Smooth muscle cell (in vitro differentiated cells): Measurements from ENCODE around the gene CCDC68. TPM values are rescaled to one million over a fixed set of nuclear protein-coding genes. Genes with fewer than 3 reads are reported as not detected.

Experiments used
- DNase-seq: peaks from one replicate; lab custom pipeline; 2025; ENCODE audit not compliant: unreplicated experiment; lab: John Stamatoyannopoulos, UW
- H2AFZ ChIP-seq: fragments of 200-600 bp; sonication (generic); 2 replicates; pipeline ENCODE4 v1.6.0; 2016; ENCODE audit warnings: antibody characterized with exemption, low read depth, mild to moderate bottlenecking
- H3F3A ChIP-seq: fragments of 200-600 bp; sonication (generic); 2 replicates; pipeline ENCODE4 v1.6.0; 2017; ENCODE audit warnings: antibody characterized with exemption, low read depth
- H3K27ac ChIP-seq: fragments of 200-600 bp; sonication (generic); 2 replicates; pipeline ENCODE4 v1.5.1; 2016; ENCODE audit warnings: low read depth, mild to moderate bottlenecking
- H3K27me3 ChIP-seq: fragments of 200-600 bp; sonication (generic); 2 replicates; pipeline ENCODE4 v1.6.1; 2016; ENCODE audit warnings: low read depth, mild to moderate bottlenecking
- H3K36me3 ChIP-seq: fragments of 200-600 bp; sonication (generic); 2 replicates; pipeline ENCODE4 v1.5.1; 2016; ENCODE audit warnings: low read depth
- H3K4me1 ChIP-seq: fragments of 200-600 bp; sonication (generic); 2 replicates; pipeline ENCODE4 v1.5.1; 2016; ENCODE audit warnings: low read depth
- H3K4me2 ChIP-seq: fragments of 200-600 bp; sonication (generic); 2 replicates; pipeline ENCODE4 v1.6.0; 2016; ENCODE audit warnings: mild to moderate bottlenecking
- H3K4me3 ChIP-seq: fragments of 200-600 bp; sonication (generic); 2 replicates; pipeline ENCODE4 v1.5.1; 2016; ENCODE audit warnings: mild to moderate bottlenecking
- H3K79me2 ChIP-seq: fragments of 200-600 bp; sonication (generic); 2 replicates; pipeline ENCODE4 v1.6.0; 2016; ENCODE audit warnings: low read depth, mild to moderate bottlenecking
- H3K9ac ChIP-seq: fragments of 200-600 bp; sonication (generic); 2 replicates; pipeline ENCODE4 v1.6.0; 2016; ENCODE audit warnings: low read depth
- H3K9me3 ChIP-seq: fragments of 200-600 bp; sonication (generic); replicated peaks from 2 replicates; pipeline ENCODE4 v1.5.1; 2016; ENCODE audit warnings: low read depth
- H4K20me1 ChIP-seq: fragments of 200-600 bp; sonication (generic); 2 replicates; pipeline ENCODE4 v1.6.0; 2016; ENCODE audit warnings: low read depth
- WGBS: methylation state at CpG from one replicate; pipeline ENCODE4 v1.1.7; 2016; ENCODE audit warnings: low lambda C conversion rate; 5-methylcytosine and 5-hydroxymethylcytosine counted together
- polyA plus RNA-seq: library from polyadenylated mRNA; unstranded; fragments of >200 nt; fragmentation: Nextera tagmentation; extraction: Ambion mirVana; gene quantifications from 2 replicates; pipeline ENCODE4 v1.2.1, GENCODE V29; 2016
- total RNA-seq: library from RNA; depleted of rRNA; stranded (reverse); fragments of >200 nt; gene quantifications from 2 replicates; pipeline ENCODE4 v1.2.3, GENCODE V29; 2014
- TF ChIP-seq, protein P1 (sequence below): fragments of 200-600 bp; sonication (generic); IDR thresholded peaks from 2 replicates; pipeline ENCODE4 v1.5.1; 2017; ENCODE audit warnings: borderline replicate concordance, mild to moderate bottlenecking, antibody characterized with exemption; ENCODE audit not compliant: insufficient read depth, poor library complexity, severe bottlenecking

CCDC68 gene
- total and polyA plus RNA-seq, 2 experiments from 2014 or later = 4.8 to 6.2 TPM

GRCh38 chr18:54957996-54958395 lies 1.3 kb downstream of the CCDC68 start:
- Histone ChIP-seq H3K27ac (no peak overlapping the region), H3K4me1 (no peaks in the 10 kb centered on the region), H3K79me2 (no peaks in the 10 kb centered on the region), H3K9me3 (no peaks in the 10 kb centered on the region), H3K4me2 (peak overlapping the region; percentile 86), H4K20me1 (no peaks in the 10 kb centered on the region), H3K9ac (no peak overlapping the region), H3K27me3 (no peaks in the 10 kb centered on the region), H2AFZ (no peak overlapping the region), H3K4me3 (peak overlapping the region; percentile 53), H3K36me3 (no peaks in the 10 kb centered on the region), H3F3A (peaks cover 9% of the 10 kb centered on the region)
- no peak for DNase-seq
- 65% methylated on average over 5 of the region's 5 CpGs for WGBS
- TF ChIP-seq, protein P1, sequence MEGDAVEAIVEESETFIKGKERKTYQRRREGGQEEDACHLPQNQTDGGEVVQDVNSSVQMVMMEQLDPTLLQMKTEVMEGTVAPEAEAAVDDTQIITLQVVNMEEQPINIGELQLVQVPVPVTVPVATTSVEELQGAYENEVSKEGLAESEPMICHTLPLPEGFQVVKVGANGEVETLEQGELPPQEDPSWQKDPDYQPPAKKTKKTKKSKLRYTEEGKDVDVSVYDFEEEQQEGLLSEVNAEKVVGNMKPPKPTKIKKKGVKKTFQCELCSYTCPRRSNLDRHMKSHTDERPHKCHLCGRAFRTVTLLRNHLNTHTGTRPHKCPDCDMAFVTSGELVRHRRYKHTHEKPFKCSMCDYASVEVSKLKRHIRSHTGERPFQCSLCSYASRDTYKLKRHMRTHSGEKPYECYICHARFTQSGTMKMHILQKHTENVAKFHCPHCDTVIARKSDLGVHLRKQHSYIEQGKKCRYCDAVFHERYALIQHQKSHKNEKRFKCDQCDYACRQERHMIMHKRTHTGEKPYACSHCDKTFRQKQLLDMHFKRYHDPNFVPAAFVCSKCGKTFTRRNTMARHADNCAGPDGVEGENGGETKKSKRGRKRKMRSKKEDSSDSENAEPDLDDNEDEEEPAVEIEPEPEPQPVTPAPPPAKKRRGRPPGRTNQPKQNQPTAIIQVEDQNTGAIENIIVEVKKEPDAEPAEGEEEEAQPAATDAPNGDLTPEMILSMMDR = no peak

DNA sequence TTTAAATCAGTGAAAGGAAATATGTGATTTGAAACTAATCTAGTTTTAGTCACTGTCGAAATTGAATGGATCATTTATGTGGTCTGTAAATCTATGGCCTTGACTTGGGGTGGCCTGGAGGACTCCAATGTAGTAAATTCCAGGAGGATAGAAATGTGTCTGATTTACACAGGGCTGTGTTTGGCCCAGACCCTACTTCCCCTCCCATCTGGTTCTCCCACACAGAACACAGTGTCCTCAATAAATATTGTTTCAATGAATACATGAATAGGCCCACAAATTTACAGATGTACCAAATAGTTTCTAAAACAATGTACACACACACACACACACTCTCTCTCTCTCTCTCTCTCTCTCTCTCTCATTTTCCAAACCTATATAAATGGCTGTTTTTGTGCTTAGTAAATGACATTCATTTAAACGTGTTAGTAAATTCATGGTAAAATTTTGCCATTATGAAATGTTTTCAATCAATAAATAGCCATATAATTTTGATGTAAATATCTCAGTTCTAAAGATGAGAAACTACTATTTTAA lies 1.9 kb downstream of the CCDC68 start:
- DNase-seq = no peak
- Histone ChIP-seq H3K4me3 (peak overlapping the region; percentile 53), H3K9ac (no peak overlapping the region), H3K79me2 (no peaks in the 10 kb centered on the region), H3K27ac (no peak overlapping the region), H4K20me1 (no peaks in the 10 kb centered on the region), H2AFZ (no peak overlapping the region), H3K36me3 (no peaks in the 10 kb centered on the region), H3K27me3 (no peaks in the 10 kb centered on the region), H3K9me3 (no peaks in the 10 kb centered on the region), H3K4me1 (no peaks in the 10 kb centered on the region), H3K4me2 (peak overlapping the region; percentile 86), H3F3A (peaks cover 9% of the 10 kb centered on the region)
- WGBS = 79% methylated on average over 2 of the region's 2 CpGs
- TF ChIP-seq, protein P1 = no peak

DNA sequence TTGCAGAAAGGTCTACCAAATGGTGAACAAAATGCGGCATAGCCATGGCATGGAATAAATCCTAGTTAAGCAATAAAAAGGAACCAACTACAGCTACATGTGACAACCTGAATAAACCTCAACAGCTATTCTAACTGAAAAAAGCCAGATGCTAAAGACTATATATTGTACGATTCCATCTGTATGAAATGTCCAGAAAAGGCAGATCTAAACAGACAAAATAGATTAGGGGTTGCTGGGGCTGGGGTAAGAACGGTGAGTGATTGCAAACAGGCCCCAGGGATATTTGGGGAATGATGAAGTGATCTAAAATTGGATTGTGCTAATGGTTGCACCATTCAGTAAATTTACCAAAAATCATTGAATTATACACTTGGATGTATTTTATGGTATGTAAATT lies 2.8 kb downstream of the CCDC68 start:
- H3K9ac ChIP-seq = no peak overlapping the region
- no peaks in the 10 kb centered on the region for H3K9me3 ChIP-seq
- no peak overlapping the region for H3K27ac ChIP-seq
- TF ChIP-seq, protein P1 = no peak
- H4K20me1 ChIP-seq = no peaks in the 10 kb centered on the region
- H3K36me3 ChIP-seq = no peaks in the 10 kb centered on the region
- H3K4me2 ChIP-seq = no peak overlapping the region
- H3K27me3 ChIP-seq = no peaks in the 10 kb centered on the region
- H3F3A ChIP-seq = peaks cover 4% of the 10 kb centered on the region
- no peak overlapping the region for H3K4me3 ChIP-seq
- WGBS = 81% methylated on average over 3 of the region's 3 CpGs
- no peak overlapping the region for H2AFZ ChIP-seq
- H3K4me1 ChIP-seq = no peaks in the 10 kb centered on the region
- DNase-seq = no peak
- no peaks in the 10 kb centered on the region for H3K79me2 ChIP-seq

GRCh38 chr18:54952026-54952425 lies 7.2 kb downstream of the CCDC68 start:
- Histone ChIP-seq H3K27me3 (no peaks in the 10 kb centered on the region), H3K36me3 (no peaks in the 10 kb centered on the region), H3K4me3 (no peak overlapping the region), H3K27ac (no peak overlapping the region), H3K4me1 (no peaks in the 10 kb centered on the region), H4K20me1 (no peaks in the 10 kb centered on the region), H2AFZ (no peak overlapping the region), H3K9ac (no peak overlapping the region), H3F3A (no peaks in the 10 kb centered on the region), H3K4me2 (no peak overlapping the region), H3K9me3 (no peaks in the 10 kb centered on the region), H3K79me2 (no peaks in the 10 kb centered on the region)
- TF ChIP-seq, protein P1 = no peak
- DNase-seq = no peak
